RWPE1 (cell line): ENCODE results near the gene CERK.

ENCODE experiments used
- CTCF ChIA-PET: fragments of 350-600 bp; sonication (Branson Sonifier 250); formaldehyde crosslinking; extraction: SDS; loops from one replicate; lab custom pipeline; 2021; lab: Yijun Ruan, JAX
- POLR2A ChIA-PET: fragments of 400-600 bp; formaldehyde crosslinking; extraction: SDS; loops from one replicate; lab custom pipeline; 2020; ENCODE audit warnings: antibody characterized with exemption; ENCODE audit not compliant: low non-redundant PET; lab: Yijun Ruan, JAX
- DNase-seq: peaks from one replicate; pipeline ENCODE4 v3.0.0; 2012; ENCODE audit warnings: low spot score
- H3K27ac ChIP-seq: fragments of 450-650 bp; 2 replicates; pipeline ENCODE4 v1.5.1; 2017
- TF ChIP-seq, protein P1 (sequence below): fragments of 450-650 bp; conservative IDR thresholded peaks from 2 replicates; pipeline ENCODE4 v1.5.1; 2017; ENCODE audit warnings: low read depth, mild to moderate bottlenecking

The CERK gene

DNA sequence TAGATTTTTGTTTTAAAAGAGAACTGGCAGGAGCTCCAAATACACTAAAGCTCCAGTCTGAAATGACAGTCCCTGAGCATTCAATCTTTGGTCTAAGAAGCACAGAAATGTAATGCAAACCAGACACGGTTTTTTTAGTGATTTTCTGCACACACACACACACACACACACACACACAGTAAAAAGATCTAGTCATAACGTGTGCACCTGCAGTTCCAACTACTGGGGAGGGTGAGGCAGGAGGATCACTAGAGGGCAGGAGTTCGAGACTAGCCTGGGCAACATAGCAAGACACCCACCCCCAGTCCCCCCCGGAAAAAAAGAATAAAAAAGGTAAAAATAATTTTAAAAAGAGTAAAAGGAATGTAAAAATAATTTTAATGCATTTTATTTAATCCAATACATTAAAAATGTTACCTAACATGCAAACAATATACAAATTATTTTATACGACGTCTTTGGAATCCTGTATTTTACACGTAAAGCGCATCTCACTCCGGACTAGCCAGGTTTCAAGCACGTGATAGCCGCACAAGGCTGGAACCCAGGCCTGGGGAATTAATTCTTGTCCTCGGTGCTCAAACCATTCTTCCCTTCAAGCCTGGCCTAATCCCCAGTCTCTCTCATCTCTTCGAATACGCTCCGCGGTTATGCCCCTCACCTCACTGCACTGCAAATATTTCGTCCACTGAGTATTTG lies 23.6 kb upstream of the CERK start:
- peak overlapping the region; percentile 84 for H3K27ac ChIP-seq
- ChIA-PET POLR2A (interaction anchor here (1.2 to 1.5 kb wide), 2 partner anchors 7 to 12 kb away, joined by 3 read pairs; no protein-coding TSS in a partner anchor), CTCF (interaction anchor here (1.0 kb wide), 1 partner anchor 41 kb away, joined by 3 read pairs; no protein-coding TSS in a partner anchor)
- TF ChIP-seq, protein P1, sequence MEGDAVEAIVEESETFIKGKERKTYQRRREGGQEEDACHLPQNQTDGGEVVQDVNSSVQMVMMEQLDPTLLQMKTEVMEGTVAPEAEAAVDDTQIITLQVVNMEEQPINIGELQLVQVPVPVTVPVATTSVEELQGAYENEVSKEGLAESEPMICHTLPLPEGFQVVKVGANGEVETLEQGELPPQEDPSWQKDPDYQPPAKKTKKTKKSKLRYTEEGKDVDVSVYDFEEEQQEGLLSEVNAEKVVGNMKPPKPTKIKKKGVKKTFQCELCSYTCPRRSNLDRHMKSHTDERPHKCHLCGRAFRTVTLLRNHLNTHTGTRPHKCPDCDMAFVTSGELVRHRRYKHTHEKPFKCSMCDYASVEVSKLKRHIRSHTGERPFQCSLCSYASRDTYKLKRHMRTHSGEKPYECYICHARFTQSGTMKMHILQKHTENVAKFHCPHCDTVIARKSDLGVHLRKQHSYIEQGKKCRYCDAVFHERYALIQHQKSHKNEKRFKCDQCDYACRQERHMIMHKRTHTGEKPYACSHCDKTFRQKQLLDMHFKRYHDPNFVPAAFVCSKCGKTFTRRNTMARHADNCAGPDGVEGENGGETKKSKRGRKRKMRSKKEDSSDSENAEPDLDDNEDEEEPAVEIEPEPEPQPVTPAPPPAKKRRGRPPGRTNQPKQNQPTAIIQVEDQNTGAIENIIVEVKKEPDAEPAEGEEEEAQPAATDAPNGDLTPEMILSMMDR: no peak
- peak; percentile 22 for DNase-seq

DNA sequence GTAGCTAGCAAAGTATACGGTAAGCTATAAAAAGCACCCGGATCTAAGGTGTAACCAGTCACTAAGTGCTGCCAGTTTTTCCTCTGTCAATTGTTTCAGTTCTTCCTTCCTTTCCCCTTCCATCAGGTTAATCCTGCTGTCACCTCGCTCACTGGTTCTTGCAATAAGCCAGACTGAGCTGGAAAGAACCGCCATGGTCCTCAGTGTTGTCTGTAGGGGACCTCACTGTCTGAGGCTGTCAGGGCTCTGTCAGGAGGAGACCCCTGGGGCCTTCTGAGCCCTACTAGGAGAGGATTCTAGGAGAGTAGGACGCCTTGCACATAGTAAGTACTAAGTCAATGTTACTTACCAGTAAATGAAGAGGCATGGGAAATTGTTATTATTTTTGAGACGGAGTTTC lies 23.0 kb upstream of the CERK start:
- DNase-seq: no peak
- CTCF ChIA-PET: interaction anchor here (0.8 kb wide), 1 partner anchor 27 kb away, joined by 3 read pairs; no protein-coding TSS in a partner anchor
- TF ChIP-seq, protein P1: no peak
- POLR2A ChIA-PET: no interaction called here
- peak overlapping the region; percentile 84 for H3K27ac ChIP-seq

DNA sequence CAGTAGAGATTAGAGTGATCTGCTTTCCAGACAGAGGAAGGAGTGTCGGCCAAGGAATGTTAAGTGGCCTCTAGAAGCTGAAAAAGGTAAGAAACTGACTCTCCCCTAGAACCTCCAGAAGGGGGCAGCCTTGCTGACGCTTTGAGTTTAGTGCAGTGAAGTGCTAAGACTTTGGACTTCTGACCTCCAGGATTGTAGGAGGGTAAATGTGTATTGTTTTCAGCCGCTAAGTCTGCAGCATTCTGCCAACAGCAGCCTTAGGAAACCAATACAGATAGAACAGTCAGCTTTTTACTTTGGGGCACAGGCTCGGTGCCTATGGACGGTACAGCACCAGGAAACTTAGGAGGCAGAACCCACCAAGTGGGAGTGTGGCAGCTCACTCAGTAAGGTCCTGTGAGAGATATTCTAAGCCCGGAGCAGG lies 20.8 kb upstream of the CERK start:
- no peak for DNase-seq
- H3K27ac ChIP-seq: no peak overlapping the region
- TF ChIP-seq, protein P1: 0 out of 2 replicates have a peak, but pooled peaks have one; percentile 24
- POLR2A ChIA-PET: no interaction called here
- CTCF ChIA-PET: interaction anchor here (0.6 to 1.3 kb wide), 5 partner anchors 18 to 195 kb away, joined by 3 to 5 read pairs (median 4); no protein-coding TSS in a partner anchor

DNA sequence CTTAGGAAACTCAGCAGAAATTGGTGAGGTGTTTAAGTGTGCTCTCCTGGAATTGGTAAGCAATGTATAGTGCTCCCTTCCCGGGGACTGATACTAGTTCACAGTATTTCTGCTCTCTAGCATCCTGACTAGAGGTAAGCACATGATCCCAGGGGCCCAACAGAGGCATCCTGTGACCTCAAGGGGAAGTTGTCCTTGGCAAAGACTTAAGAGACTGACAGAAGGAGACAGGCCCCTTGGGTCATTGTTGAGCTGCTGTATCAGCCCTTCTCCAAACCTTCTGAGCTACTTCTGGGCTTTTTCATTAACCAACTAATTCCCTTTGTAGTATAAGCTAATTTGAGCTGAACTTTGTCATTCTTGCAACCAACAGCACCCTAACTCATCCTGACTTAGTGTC lies 20.1 kb upstream of the CERK start:
- TF ChIP-seq, protein P1: no peak
- no peak for DNase-seq
- H3K27ac ChIP-seq: peak overlapping the region; percentile 24; the same call in 1 of the 2 replicates
- CTCF ChIA-PET: interaction anchor here (0.6 to 1.6 kb wide), 5 partner anchors 17 to 194 kb away, joined by 3 to 5 read pairs (median 4); no protein-coding TSS in a partner anchor
- POLR2A ChIA-PET: no interaction called here

DNA sequence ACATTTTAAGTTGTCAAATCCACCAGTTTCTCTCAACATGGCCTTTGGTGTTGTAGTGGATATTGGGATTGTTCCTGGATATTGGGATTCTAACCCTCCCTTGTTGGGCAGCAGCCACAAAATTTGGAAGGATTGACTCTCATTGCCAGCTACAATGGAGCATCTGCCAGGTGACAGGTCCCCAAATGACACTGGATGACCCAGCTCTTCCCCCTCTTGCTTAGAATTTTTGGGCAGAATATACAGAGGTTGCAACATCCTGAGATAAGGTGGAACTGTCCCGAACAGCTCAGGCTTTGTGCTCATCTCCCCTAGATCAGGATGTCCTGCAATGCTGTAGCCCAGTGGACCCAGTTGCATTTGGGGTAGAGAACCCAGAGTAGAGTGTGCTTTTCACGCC lies 19.1 kb upstream of the CERK start:
- TF ChIP-seq, protein P1: no peak
- no peak for DNase-seq
- ChIA-PET CTCF (interaction anchor here (1.6 kb wide), 1 partner anchor 18 kb away, joined by 4 read pairs; no protein-coding TSS in a partner anchor), POLR2A (no interaction called here)
- H3K27ac ChIP-seq: peak overlapping the region; percentile 24; the same call in 1 of the 2 replicates

DNA sequence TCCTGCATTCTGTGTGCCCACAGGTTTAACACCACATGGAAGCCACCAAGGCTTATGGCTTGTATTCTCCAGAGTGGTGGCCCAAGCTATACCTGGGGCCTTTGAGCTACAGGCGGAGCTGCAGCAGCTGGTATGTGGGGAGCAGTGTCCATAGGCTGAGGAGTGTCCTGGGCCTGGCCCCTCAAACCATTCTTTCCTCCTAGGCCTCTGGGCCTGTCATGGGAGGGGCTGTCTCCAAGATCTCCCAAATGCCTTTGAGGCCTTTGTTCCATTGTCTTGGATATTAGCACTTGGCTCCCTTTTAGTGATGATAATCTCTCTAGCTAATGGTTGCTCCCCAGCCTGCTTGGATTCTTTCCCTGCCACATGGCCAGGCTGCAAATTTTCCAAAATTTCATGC lies 18.0 kb upstream of the CERK start:
- no peak for DNase-seq
- H3K27ac ChIP-seq: peak overlapping the region; percentile 98; the same call in 1 of the 2 replicates
- CTCF ChIA-PET: no interaction called here
- POLR2A ChIA-PET: no interaction called here
- TF ChIP-seq, protein P1: no peak
